HPDE6-E6E7 (cell line): Measurements from ENCODE around the gene PROSER3.
"Not testable (repeated sequence)": the region's sequence is repeated elsewhere in the genome, so short reads cannot be mapped to it uniquely, and the experiment has no call there.

ENCODE experiments used
- DNase-seq: peaks from one replicate; pipeline ENCODE4 v3.0.0; 2011; ENCODE audit warnings: missing footprints; ENCODE audit errors: extremely low spot score

Gene PROSER3

DNA sequence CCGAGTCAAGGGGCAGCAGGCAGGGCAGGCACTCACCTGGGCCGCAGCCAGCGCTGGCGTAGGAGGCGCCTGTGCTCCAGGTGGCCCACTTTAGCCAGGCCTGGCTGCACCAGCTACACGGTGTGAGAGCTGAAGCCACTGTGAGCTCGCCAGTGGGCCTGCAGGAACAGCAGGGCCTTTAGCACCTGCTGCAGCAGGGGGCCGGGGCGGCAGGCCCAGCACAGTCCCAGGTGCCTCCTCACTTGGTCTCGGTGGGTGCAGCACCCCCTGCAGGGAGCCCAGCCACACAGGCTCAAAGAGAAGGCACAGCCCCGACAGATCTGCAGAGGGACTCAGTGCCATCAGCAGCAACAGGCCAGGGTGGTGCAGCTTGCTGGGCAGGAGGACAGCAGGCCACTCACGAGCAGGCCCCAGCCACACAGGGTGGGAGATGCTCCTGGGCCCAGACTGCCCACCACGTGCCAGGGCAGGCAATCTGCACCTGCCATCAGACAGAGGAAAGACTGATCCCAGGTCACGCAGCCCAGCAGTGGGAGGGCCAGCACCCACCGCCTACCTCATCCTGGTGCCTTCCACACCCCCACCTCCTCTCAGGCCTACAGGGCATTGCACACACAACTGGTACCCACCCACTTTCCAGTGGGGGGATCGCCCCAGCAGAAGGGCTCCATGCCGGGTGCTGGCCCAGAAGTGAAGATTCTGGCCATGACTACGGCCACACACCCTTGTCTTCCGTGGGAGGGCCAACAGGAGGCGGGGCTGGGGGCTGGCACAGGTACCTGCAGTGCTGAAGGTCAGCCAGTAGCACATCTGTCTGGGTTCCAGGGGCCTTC is 33.2 kb downstream of the PROSER3 start:
- DNase-seq: no peak

DNA sequence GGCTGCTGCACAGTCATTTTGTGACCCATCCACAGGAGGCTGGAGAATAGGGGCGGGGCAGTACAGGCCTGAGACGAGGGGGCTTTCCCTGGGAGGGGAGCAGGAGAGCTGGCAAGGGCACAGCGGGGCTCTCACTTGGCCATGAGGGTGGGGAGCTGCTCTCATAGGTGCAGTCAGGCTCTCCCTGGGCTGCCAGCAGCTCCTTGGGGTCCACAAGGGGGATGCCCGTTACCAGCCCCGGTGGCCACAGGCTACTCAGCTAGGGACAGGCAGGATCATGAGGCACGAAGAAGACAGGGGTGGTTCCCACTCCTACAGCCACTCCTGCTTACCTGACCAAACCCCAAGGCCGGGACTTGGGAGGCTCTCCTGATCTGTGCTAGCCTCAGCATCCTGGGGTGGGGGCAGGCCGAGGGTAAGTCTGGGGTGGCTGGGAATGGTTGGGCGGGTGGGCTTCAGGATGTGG is 33.9 kb downstream of the PROSER3 start:
- DNase-seq: no peak

DNA sequence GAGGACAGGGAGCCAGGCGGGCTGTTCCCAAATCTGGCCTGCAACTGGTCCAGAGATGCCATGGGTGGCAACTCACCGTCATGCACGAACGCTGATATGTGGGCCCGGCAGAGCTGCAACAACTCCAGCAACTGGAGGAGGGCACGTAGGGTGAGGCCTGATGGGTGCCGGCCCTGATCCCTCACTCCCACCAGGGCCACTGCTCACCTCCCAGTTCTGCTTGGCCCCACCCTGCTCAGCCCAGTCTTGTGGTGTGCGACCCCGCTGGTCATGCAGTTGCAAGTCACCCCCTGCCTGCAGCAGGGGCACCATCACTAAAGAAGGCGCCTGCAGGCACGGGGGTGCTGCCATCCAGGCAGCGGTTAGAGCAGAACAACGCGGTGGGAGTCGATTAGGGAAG is 34.3 kb downstream of the PROSER3 start:
- no peak for DNase-seq

DNA sequence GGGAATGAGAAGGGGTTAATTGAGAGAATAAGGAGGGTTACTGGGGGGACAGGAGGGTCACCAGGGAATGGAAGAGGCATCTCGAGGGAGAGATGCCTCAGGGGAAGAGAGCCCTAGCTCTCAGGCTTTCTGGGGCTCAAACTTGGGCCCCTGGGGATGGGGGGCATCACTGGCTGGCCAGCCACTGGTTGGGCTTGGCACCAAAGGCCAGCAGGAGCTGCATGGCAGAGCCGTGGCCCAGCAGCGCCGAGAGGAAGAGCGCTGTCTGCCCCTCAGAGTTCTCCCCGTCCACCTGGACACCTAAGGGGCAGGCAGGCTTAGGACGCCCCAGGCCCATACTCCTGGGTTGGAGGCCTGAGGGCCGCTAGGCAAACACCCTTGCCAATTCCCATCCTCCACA is 34.9 kb downstream of the PROSER3 start:
- no peak for DNase-seq

DNA sequence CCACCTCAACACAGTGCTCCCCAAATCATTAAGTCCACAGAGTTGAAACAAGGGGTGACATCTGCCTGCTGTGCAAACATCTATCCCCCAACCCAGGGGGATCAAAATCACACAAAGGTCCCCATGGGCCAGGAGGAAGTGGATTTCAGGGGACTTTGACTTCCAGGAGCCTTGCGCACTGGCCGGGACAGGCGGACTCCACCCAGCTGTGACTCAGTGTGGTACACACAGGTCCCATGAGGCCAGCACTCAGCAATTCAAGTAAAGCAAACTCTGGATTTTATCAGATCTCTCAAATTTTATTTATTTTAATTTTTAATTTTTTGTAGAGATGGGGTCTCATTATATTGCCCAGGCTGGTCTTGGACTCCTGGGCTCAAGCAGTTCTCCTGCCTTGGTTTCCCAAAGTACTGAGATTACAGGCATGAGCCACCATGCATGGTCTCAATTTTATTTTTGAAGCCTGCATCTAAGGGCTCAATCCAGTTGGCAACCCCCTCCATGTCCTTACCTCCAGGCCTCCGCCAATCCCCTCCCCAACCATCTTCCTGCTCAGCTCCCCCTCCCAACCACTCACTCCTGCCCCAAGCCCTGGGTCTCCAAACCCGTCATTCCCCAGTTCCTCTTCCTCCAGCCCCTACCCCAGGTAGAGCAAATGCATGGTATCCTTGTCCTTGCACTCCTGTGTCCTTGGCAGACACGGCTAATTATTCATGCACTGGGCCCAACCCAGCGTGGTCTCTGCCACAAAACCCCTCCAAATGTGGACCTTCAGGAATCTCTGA is 35.6 kb downstream of the PROSER3 start:
- peak; percentile 31 for DNase-seq

DNA sequence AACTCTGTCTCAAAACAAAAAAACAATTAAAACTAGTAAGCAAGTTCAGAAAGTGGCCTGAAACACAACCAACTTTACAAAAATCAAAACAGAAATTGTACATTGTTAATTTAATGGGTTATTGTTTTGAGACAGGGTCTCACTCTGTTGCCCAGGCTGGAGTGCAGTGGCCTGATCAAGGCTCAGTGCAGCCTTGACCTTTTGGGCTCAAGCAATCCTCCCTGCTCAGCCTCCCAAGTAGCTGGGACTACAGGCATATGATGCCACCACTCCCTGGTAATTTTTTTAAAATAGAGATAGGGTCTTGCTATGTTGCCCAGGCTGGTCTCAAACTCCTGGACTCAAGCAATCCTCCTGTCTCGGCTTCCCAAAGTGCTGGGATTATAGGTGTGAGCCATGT is 37.6 kb downstream of the PROSER3 start:
- DNase-seq: not testable (repeated sequence)

DNA sequence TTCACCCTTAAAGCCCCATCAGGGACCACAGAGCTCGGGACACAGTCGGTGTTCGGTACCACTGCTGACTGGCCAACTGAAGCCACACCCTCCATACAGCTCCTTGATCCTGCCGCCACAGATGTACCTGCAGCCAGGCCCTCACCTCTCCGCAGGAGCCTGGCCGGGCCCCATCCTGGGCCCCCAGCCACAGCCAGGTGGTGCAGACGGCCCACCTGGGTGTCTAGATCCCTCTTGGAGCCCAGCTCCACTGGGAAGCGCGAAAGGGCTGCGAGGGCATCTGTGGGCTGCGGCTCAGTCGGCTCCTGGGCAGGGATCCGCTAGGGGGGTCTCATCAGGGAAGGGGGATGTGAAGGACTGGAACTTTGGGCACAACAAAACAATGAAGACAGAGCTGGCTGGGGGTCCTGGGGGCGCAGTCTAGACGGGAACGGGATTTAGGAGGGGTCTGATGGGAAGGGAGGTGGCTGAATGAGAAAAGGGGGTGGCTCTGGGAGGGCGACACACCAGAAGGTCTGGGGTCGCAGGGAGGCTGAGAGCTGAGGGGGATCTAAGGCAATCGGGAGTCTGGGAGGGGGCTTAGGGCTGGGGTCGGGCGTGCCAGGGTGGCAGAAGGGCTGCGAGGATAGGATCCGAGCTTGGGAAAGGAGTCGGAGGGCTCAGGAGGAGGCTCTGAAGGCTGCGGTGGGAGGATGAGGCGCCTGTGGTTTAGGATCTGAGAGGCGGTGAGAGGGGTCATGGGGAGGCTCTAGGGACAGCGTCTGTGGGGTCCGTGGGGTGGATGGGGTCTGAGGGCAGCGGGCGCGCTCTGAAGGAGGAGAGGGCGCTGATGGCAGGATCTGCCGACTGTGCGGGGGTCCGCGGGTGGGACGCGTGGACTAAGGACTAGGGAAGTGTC is 38.9 kb downstream of the PROSER3 start:
- no peak for DNase-seq

DNA sequence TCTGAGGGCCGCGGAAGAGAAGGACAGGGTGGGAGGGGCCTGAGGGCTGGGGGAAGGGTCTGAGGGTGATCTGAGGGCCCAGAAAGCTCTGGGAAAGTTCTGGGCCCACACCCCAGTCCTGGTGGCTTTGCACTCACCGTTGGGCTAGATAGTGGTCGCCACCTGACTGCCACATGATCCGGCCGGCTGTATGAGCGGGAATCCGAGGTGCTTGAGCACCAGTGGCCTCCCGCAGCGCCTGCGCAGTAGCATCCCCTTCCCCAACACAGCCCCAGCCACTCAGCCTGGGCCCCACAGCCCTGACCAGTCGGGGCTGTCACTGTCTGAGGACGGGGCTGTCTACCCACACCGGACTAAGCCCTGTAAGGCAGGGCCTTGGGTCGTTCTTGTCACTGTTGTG is 39.7 kb downstream of the PROSER3 start:
- no peak for DNase-seq

DNA sequence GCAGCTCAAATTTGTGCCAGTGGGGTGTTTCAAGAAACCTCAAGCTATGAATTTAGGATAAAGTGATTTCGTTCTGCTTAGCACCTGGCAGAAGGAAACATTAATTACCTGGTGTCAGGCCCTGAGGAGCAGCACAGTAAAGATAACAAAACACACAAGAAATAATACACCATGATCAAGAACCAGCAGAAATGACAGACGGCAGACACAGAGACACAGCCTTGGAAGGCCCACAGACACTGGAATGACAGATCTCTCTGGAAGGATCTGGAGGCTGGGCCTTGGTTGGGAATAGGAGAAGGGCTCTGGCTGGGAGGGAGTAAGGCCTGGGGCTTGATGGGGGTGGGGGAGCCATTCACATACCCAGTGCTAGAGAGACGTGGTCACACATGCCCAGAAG is 43.9 kb downstream of the PROSER3 start:
- no peak for DNase-seq

DNA sequence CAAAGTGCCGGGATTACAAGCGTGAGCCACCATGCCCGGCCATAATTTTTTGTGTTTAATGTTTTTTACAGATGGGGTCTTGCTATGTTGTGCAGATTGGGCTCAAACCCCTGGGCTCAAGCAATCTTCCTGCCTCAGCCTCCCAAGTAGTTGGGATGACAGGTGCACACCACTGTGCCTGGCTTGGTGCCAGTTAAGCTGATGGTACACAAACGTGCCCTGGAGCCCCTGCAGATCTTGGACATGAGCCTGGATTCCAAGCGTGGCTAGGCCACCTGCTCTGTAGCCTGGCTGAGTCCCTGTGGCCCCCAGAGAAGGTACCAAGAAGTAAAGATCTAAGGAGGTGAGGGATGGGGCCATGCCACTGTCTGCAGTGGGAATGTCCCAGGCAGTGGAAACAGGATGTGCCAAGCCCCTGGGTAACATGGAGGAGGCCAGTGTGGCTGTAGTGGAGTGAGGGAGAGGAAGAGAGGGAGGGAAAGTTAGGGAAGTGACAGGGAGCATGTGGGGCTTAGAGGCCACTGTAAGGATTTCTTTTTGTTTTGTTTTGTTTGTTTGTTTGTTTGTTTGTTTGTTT is 47.6 kb downstream of the PROSER3 start:
- DNase-seq: no peak

DNA sequence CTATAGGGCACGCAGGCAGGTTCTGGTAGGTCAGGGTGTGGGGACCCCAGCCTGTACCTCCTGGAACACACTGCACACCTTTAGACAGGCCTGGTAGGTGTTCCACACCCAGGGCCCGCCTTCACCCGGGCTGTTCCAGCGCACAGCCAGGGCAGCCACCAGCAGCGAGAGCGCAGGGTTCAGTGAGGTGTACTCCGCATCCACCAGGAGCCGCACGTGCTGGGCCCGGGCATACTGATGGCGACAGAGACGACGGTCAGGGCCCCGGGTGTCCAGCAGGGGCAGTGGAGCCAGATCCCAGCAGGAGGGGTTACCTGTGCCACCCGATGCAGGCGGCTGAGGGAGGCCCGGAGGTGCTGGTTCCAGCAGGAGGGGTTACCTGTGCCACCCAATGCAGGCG is 48.6 kb downstream of the PROSER3 start:
- DNase-seq: no peak

DNA sequence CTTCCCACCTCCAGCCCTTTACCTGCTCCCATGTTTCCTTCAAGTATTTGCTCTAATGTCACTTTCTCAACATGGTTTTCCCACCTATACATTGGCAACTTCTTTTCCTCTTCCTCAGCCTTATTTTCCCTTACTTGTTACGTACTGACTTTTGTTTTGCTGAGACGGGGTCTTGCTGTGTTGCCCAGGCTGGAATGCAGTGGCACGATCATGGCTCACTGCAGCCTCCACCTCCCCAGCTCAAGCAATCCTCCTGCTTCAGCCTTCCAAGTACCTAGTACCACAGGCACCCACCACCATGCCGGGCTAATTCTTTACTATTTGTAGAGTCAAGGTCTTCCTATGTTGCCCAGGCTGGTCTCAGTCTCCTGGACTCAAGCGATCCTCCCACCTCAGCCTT is 49.7 kb downstream of the PROSER3 start:
- no peak for DNase-seq

DNA sequence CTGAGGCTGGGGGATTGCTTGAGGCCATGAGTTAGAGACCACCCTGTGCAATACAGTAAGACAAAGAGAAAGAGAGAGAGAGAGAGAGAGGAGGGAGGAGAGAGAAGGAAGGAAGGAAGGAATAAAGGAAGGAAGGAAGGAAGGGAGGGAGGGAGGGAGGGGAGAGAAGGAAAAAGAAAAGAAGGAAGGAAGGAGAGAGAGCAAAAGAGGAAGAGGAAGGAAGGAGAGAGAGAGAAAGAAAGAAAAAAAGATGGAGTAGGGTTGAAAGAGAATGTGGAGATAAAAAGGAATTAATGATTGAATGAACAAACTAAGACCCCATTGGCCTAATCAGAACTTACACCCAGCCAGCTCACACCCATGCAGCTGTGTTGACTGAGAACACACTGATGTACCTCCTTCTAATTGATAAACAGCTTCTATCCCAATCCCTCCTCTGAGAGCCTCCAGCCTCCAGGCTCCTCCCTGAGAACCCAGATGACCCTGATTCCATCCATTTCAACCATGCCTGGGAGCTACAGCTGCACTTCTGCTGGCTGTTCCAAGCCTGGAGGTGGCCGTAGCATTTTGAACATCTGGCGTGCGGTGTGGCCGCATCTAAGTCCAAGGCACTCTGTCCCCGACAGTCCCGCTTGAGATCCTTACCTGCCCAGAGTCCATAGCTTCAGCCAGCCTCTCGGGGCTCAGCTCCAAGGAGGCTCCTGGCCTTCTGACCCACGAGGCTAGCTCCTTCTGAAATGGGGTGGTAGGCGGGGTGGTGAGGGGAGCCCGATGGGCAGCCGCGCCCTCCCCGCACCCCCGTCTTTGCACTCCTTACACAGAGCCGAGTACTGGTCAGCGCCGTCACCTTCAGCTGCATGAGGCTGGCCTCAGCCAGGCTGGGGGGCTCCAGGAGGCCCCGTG is 53.6 kb downstream of the PROSER3 start:
- DNase-seq: no peak

DNA sequence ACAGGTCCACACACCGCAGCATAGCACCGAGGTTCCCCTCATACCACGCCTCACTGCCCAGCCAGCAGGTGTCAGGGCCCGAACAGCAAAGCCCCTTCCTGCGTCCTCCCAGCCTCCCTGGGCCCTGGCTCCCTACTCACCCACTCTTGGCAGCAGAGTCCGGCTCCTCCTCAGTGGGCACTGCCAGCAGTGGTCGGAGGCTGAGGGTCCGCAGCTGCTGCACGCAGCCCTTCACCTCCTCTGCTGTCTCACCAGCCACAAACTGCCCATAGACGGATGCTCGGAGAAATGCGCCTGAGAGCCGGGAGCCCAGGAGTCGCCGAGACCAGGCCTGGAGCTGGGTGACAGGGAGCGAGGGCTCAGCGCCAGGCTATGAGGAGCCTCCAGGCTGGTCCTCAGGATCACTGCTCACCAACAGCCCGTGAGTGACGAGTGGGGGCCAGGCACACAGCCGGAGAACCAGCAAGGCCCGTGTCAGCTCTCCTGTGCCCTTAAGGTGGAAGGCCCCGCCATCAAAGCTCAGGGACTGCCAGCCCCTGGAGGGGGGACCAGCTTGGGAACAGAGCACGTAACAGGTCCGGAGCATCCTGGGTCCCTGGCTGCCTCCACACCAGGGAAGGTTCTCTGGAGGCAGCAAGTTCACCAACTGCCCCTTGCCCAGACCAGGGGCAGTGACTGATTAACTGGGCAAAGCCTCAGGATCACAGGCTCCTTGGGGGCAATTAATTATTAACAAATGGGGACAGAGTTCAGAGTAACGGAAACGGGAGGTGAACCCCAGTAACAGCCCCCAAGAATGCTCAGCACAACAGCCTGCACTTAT is 54.5 kb downstream of the PROSER3 start, which contains the start of gene PRODH2:
TSS of gene PRODH2 (minus strand) at position 626 of the 823 bp plus-strand sequence. CDS start at position 586, 40 bp downstream.
- no peak for DNase-seq

DNA sequence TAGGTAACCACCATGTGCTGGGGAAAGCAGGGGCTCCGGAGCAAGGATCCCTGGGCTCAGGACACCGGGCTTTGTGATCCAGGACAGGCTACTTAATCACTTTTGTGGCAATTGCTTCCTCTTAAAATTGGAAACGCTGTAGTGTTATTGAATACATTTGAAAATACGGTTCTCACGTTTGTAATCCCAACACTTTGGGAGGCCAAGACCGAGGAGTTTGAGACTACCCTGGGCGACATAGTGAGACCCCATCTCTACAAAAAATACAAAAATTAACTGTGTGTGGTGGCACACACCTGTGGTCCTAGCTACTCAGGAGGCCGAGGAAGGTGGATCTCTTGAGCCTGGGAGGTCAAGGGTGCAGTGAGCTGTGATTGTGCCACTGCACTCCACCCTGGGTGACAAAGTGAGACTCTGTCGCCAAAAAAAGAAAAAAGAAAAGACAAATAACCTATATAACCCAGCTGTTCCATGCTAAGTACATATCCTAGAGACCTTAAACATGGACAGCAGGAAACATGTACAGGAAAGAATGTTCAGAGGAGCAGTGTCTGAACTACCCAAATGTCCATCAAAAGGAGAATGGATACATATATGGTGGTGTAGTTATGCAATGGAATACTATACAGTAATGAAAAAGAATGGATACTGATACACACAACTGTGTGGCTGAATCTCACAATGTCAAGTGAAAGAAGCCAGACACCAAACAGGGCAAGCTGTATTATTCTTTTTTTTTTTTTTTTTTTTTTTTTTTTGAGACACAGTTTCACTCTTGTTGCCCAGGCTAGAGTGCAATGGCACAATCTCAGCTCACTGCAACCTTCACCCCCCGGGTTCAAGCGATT is 55.3 kb downstream of the PROSER3 start:
- no peak for DNase-seq

DNA sequence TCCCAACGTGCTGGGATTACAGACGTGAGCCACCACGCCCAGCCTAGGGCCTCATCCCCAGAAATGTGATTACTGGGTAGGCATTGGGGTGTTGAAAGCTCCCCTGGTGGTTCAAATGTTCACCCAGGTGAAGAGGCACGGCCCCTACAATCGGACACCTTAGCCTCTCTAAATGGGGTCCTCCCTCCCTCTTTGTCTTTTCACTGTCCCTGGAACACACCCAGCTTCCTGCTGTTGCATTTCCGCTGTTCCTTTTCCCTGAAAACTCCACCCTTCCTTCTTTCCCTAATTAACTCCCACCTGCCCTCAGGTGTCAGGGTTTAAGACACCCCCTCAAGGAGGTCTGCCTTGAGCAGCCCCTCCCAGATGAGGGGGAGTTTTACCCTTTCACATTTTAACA is 58.3 kb downstream of the PROSER3 start:
- DNase-seq: no peak

DNA sequence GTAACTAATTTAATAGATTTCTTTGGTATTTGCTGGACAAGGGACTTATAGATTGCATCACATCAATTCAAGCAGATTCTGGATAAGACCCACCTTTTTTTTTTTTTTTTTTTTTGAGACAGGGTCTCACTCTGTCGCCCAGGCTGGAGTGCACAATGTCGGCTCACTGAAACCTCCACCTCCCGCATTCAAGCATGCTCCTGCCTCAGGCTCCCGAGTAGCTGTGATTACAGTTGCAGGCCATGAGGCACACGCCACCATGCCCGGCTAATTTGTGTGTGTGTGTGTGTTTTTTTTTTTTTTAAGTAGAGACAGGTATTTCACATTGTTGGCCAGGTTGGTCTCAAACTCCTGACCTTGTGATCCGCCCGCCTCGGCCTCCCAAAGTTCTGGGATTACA is 58.9 kb downstream of the PROSER3 start:
- DNase-seq: no peak

DNA sequence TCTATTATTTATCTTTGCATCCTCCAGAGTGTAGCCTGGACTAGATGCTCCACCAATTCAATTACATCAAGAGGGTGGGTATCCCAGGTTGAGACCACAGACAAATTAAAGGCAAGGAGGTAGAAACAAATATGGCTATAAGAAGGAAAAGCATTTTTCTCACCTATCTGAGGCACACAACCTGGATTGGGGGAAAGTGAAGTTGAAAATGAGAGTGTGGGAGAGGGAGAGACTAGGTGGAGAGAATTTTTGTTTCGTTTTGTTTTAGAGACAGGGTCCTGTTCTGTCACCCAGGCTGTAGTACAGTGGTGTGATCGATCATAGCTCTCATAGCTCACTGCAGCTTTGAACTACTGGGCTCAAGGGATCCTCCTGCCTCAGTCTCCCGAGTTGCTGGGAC is 60.5 kb downstream of the PROSER3 start:
- no peak for DNase-seq
